ENCODE results near the gene RPAIN.

DNA sequence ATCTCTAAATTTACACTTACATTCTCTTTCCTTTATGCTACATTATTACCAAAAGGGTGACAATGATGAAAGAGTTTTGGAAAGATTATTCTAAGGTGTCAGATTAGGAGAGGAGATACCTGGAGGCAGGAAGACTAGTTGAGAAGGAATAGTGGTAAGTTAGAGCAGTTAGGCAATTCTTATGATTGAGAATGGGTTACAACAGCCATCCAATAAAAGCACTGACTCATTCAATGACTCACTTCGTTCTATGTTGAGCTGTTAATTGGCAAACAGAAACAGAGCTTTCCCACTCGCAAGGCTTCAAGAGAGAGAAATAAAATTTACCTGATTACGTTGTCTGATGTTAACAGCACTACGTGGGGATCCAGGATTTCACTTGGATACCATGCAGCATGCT lies 6.3 kb upstream of the RPAIN start:
- TF ChIP-seq CTCF (conservative IDR thresholded peaks at IDR 0.05; ENCODE audit: low read depth, low read length): no peak
- TF ChIP-seq EZH2 (IDR thresholded peaks at IDR 0.05; ENCODE audit: borderline replicate concordance, low read depth, low read length, poor library complexity, severe bottlenecking): no peak

Measured in A673 (cell line).